ENCODE data around the gene SRD5A2. TPM values are rescaled to one million over a fixed set of nuclear protein-coding genes. Genes with fewer than 3 reads are reported as not detected.

SRD5A2 gene
- total and polyA plus RNA-seq, 4 donors = 0.35 to 5.3 (median 2.3) TPM

GRCh38 chr2:31586230-31586629 lies 5.5 kb upstream of the SRD5A2 start:
- DNase-seq = no peak
- no peak overlapping the region for H3K4me3 ChIP-seq
- peaks cover 0 to 22% (median 0%) of the 10 kb centered on the region in 4 donors for H3K9me3 ChIP-seq (ENCODE audit: control insufficient read depth in 4 of 4, insufficient read depth in 3 of 4, low read length in 3 of 4)
- no peak overlapping the region for H3K9ac ChIP-seq (ENCODE audit: insufficient read depth in 1 of 2, low read length in 2 of 2)
- no peaks in the 10 kb centered on the region for H3K36me3 ChIP-seq (ENCODE audit: control insufficient read depth in 4 of 4, insufficient read depth in 4 of 4, low read length in 4 of 4)
- no peak for TF ChIP-seq CTCF (IDR thresholded peaks at IDR 0.05; ENCODE audit: control extremely low read depth, extremely low read depth)
- no peak overlapping the region for H3K27ac ChIP-seq (ENCODE audit: low read depth in 1 of 2, low read length in 1 of 2)
- no peaks in the 10 kb centered on the region for H3K4me1 ChIP-seq (ENCODE audit: control insufficient read depth in 5 of 5, insufficient read depth in 5 of 5, low read length in 5 of 5)
- peaks cover 0 to 17% (median 15%) of the 10 kb centered on the region in 3 donors for H3K27me3 ChIP-seq (ENCODE audit: control insufficient read depth in 3 of 3, insufficient read depth in 3 of 3, low read length in 2 of 3)
- no peak for ATAC-seq (ENCODE audit: insufficient read depth, low FRiP score)

- WGBS, 2 donors = 47 to 63% methylated on average over 34 to 35 of the region's 35 CpGs
- Histone ChIP-seq H3K27me3 (ENCODE audit: control insufficient read depth in 3 of 3, insufficient read depth in 3 of 3, low read length in 2 of 3) (peaks cover 4 to 45% (median 18%) of the 10 kb centered on the region in 3 donors), H3K4me3 (no peak overlapping the region), H3K4me1 (ENCODE audit: control insufficient read depth in 5 of 5, insufficient read depth in 5 of 5, low read length in 5 of 5) (peaks cover 0 to 3% (median 0%) of the 10 kb centered on the region in 5 donors), H3K36me3 (ENCODE audit: control insufficient read depth in 4 of 4, insufficient read depth in 4 of 4, low read length in 4 of 4) (no peaks in the 10 kb centered on the region), H3K9me3 (ENCODE audit: control insufficient read depth in 4 of 4, insufficient read depth in 3 of 4, low read length in 3 of 4) (peaks cover 0 to 19% (median 0%) of the 10 kb centered on the region in 4 donors), H3K9ac (ENCODE audit: insufficient read depth in 1 of 2, low read length in 2 of 2) (no peak overlapping the region), H3K27ac (ENCODE audit: low read depth in 1 of 2, low read length in 1 of 2) (no peak overlapping the region)
- no peak for TF ChIP-seq CTCF (IDR thresholded peaks at IDR 0.05; ENCODE audit: control extremely low read depth, extremely low read depth)
- DNase-seq = no peak
- ATAC-seq (ENCODE audit: insufficient read depth, low FRiP score) = no peak
Measured at GRCh38 chr2:31581124-31581795, 522 bp upstream of the SRD5A2 start.

- no peak for DNase-seq
- Histone ChIP-seq H3K9me3 (ENCODE audit: control insufficient read depth in 4 of 4, insufficient read depth in 3 of 4, low read length in 3 of 4) (peaks cover 0 to 14% (median 0%) of the 10 kb centered on the region in 4 donors), H3K27me3 (ENCODE audit: control insufficient read depth in 3 of 3, insufficient read depth in 3 of 3, low read length in 2 of 3) (peaks cover 4 to 45% (median 18%) of the 10 kb centered on the region in 3 donors), H3K4me3 (no peak overlapping the region), H3K27ac (ENCODE audit: low read depth in 1 of 2, low read length in 1 of 2) (no peak overlapping the region), H3K9ac (ENCODE audit: insufficient read depth in 1 of 2, low read length in 2 of 2) (no peak overlapping the region), H3K36me3 (ENCODE audit: control insufficient read depth in 4 of 4, insufficient read depth in 4 of 4, low read length in 4 of 4) (no peaks in the 10 kb centered on the region), H3K4me1 (ENCODE audit: control insufficient read depth in 5 of 5, insufficient read depth in 5 of 5, low read length in 5 of 5) (peaks cover 0 to 3% (median 0%) of the 10 kb centered on the region in 5 donors)
- no peak for ATAC-seq (ENCODE audit: insufficient read depth, low FRiP score)
- 5 to 12% methylated on average over 13 of the region's 13 CpGs for WGBS, 2 donors
- TF ChIP-seq CTCF (IDR thresholded peaks at IDR 0.05; ENCODE audit: control extremely low read depth, extremely low read depth) = no peak
Measured at GRCh38 chr2:31579996-31580320, 780 bp downstream of the SRD5A2 start.

GRCh38 chr2:31578316-31578715 lies 2.4 kb downstream of the SRD5A2 start:
- ATAC-seq (ENCODE audit: insufficient read depth, low FRiP score) (no peak), DNase-seq (no peak)
- peaks cover 0 to 13% (median 0%) of the 10 kb centered on the region in 4 donors for H3K9me3 ChIP-seq (ENCODE audit: control insufficient read depth in 4 of 4, insufficient read depth in 3 of 4, low read length in 3 of 4)

More at GRCh38 chr2:31578316-31578715, 2.4 kb downstream of the SRD5A2 start:
- Histone ChIP-seq H3K27me3 (ENCODE audit: control insufficient read depth in 3 of 3, insufficient read depth in 3 of 3, low read length in 2 of 3) (peaks cover 4 to 45% (median 18%) of the 10 kb centered on the region in 3 donors), H3K9ac (ENCODE audit: insufficient read depth in 1 of 2, low read length in 2 of 2) (no peak overlapping the region), H3K4me1 (ENCODE audit: control insufficient read depth in 5 of 5, insufficient read depth in 5 of 5, low read length in 5 of 5) (peaks cover 0 to 3% (median 0%) of the 10 kb centered on the region in 5 donors), H3K27ac (ENCODE audit: low read depth in 1 of 2, low read length in 1 of 2) (no peak overlapping the region), H3K4me3 (no peak overlapping the region), H3K36me3 (ENCODE audit: control insufficient read depth in 4 of 4, insufficient read depth in 4 of 4, low read length in 4 of 4) (no peaks in the 10 kb centered on the region)
- TF ChIP-seq CTCF (IDR thresholded peaks at IDR 0.05; ENCODE audit: control extremely low read depth, extremely low read depth) = no peak
- 60 to 74% methylated on average over 3 of the region's 3 CpGs for WGBS, 2 donors

All from lung (tissue), 12 donors.